NCI-H1092 (cell line): ENCODE measurements around the gene ANKS6.

Experiments used
- DNase-seq: peaks from one replicate; lab custom pipeline; 2025; lab: John Stamatoyannopoulos, UW

Gene ANKS6

GRCh38 chr9:98791608-98792490 is 4.5 kb downstream of the ANKS6 start:
- no peak for DNase-seq

- DNase-seq, result no peak
Measured at GRCh38 chr9:98790842-98791607, 5.3 kb downstream of the ANKS6 start.

GRCh38 chr9:98790134-98790841 is 6.1 kb downstream of the ANKS6 start:
- DNase-seq, result no peak

GRCh38 chr9:98789483-98790133 is 6.7 kb downstream of the ANKS6 start:
- no peak for DNase-seq

GRCh38 chr9:98787766-98788335 is 8.5 kb downstream of the ANKS6 start:
- no peak for DNase-seq

GRCh38 chr9:98786750-98787510 is 9.4 kb downstream of the ANKS6 start:
- no peak for DNase-seq

GRCh38 chr9:98784831-98785806 is 11.2 kb downstream of the ANKS6 start:
- no peak for DNase-seq

- no peak for DNase-seq
Measured at GRCh38 chr9:98783518-98784226, 12.7 kb downstream of the ANKS6 start.

GRCh38 chr9:98781588-98782383 is 14.6 kb downstream of the ANKS6 start:
- DNase-seq, result no peak

- no peak for DNase-seq
Measured at GRCh38 chr9:98780059-98780749, 16.2 kb downstream of the ANKS6 start.

- DNase-seq, result no peak
Measured at GRCh38 chr9:98778711-98779530, 17.4 kb downstream of the ANKS6 start.

GRCh38 chr9:98778251-98778650 is 18.1 kb downstream of the ANKS6 start:
- DNase-seq, result no peak

- DNase-seq, result no peak
Measured at GRCh38 chr9:98777618-98778017, 18.7 kb downstream of the ANKS6 start.

- DNase-seq, result peak; percentile 45
Measured at GRCh38 chr9:98775831-98776441, 20.4 kb downstream of the ANKS6 start.

GRCh38 chr9:98774746-98775145 is 21.6 kb downstream of the ANKS6 start:
- DNase-seq, result no peak

- DNase-seq, result no peak
Measured at GRCh38 chr9:98773721-98774120, 22.6 kb downstream of the ANKS6 start.
